ENCODE results near the gene DPYSL4.

The DPYSL4 gene

GRCh38 chr10:132204781-132205473 lies 18.2 kb downstream of the DPYSL4 start:
- no peak for DNase-seq (ENCODE audit: extremely low spot score)
- ChIA-PET POLR2A (no interaction called here), CTCF (no interaction called here)
- no peak for TF ChIP-seq CTCF (IDR thresholded peaks at IDR 0.05; ENCODE audit: control extremely low read depth, extremely low read depth, low read depth, missing control alignments)

GRCh38 chr10:132205650-132206376 lies 19.1 kb downstream of the DPYSL4 start:
- CTCF ChIA-PET: no interaction called here
- no peak for TF ChIP-seq CTCF (IDR thresholded peaks at IDR 0.05; ENCODE audit: control extremely low read depth, extremely low read depth, low read depth, missing control alignments)
- POLR2A ChIA-PET: no interaction called here
- no peak for DNase-seq (ENCODE audit: extremely low spot score)

GRCh38 chr10:132206377-132206745 lies 19.6 kb downstream of the DPYSL4 start:
- DNase-seq (ENCODE audit: extremely low spot score): no peak
- TF ChIP-seq CTCF (IDR thresholded peaks at IDR 0.05; ENCODE audit: control extremely low read depth, extremely low read depth, low read depth, missing control alignments): no peak
- CTCF ChIA-PET: no interaction called here
- POLR2A ChIA-PET: no interaction called here

GRCh38 chr10:132206806-132207535 lies 20.2 kb downstream of the DPYSL4 start:
- CTCF ChIA-PET: no interaction called here
- POLR2A ChIA-PET: no interaction called here
- TF ChIP-seq CTCF (IDR thresholded peaks at IDR 0.05; ENCODE audit: control extremely low read depth, extremely low read depth, low read depth, missing control alignments): no peak
- DNase-seq (ENCODE audit: extremely low spot score): no peak

- DNase-seq (ENCODE audit: extremely low spot score): no peak
- TF ChIP-seq CTCF (IDR thresholded peaks at IDR 0.05; ENCODE audit: control extremely low read depth, extremely low read depth, low read depth, missing control alignments): no peak
- CTCF ChIA-PET: no interaction called here
- POLR2A ChIA-PET: no interaction called here
Measured at GRCh38 chr10:132207536-132208461, 21.1 kb downstream of the DPYSL4 start.

GRCh38 chr10:132208462-132209050 lies 21.8 kb downstream of the DPYSL4 start:
- ChIA-PET CTCF (no interaction called here), POLR2A (no interaction called here)
- no peak for DNase-seq (ENCODE audit: extremely low spot score)
- TF ChIP-seq CTCF (IDR thresholded peaks at IDR 0.05; ENCODE audit: control extremely low read depth, extremely low read depth, low read depth, missing control alignments): no peak
